RWPE2 (cell line): ENCODE results near the gene ARSK.

Experiments used
- ATAC-seq: fragments of 200-7000 bp; cut with Tn5 transposase; 3 replicates; pipeline ENCODE4 v1.9.1; 2021; ENCODE audit warnings: low read depth
- DNase-seq: peaks from one replicate; pipeline ENCODE4 v3.0.0-alpha.2; 2020; ENCODE audit warnings: low spot score
- H3K27ac ChIP-seq: fragments of 450-650 bp; 2 replicates; pipeline ENCODE4 v1.5.1; 2017; ENCODE audit warnings: mild to moderate bottlenecking; ENCODE audit not compliant: poor library complexity, severe bottlenecking
- H3K27me3 ChIP-seq: fragments of 250-450 bp; sonication (Bioruptor Pico); 2 replicates; pipeline ENCODE4 v1.5.1; 2021; ENCODE audit warnings: mild to moderate bottlenecking, moderate library complexity; ENCODE audit not compliant: insufficient read depth, poor library complexity, severe bottlenecking
- H3K36me3 ChIP-seq: fragments of 250-450 bp; sonication (Bioruptor Pico); 2 replicates; pipeline ENCODE4 v1.5.1; 2020; ENCODE audit warnings: low read depth, mild to moderate bottlenecking, moderate library complexity
- H3K4me1 ChIP-seq: fragments of 250-450 bp; sonication (Bioruptor Pico); 2 replicates; pipeline ENCODE4 v1.5.1; 2021; ENCODE audit warnings: mild to moderate bottlenecking, moderate library complexity; ENCODE audit not compliant: insufficient read depth, poor library complexity, severe bottlenecking
- H3K4me3 ChIP-seq: fragments of 250-450 bp; sonication (Bioruptor Pico); 2 replicates; pipeline ENCODE4 v1.5.1; 2021; ENCODE audit warnings: mild to moderate bottlenecking, moderate library complexity; ENCODE audit not compliant: severe bottlenecking
- H3K9me3 ChIP-seq: fragments of 250-450 bp; sonication (Bioruptor Pico); 2 replicates; pipeline ENCODE4 v1.5.1; 2021; ENCODE audit warnings: mild to moderate bottlenecking, moderate library complexity; ENCODE audit not compliant: severe bottlenecking
- TF ChIP-seq, protein P1 (sequence below): fragments of 450-650 bp; IDR thresholded peaks from one replicate; pipeline ENCODE4 v1.5.1; 2017; ENCODE audit warnings: mild to moderate bottlenecking, moderate library complexity; ENCODE audit not compliant: poor library complexity, severe bottlenecking

Gene ARSK

DNA sequence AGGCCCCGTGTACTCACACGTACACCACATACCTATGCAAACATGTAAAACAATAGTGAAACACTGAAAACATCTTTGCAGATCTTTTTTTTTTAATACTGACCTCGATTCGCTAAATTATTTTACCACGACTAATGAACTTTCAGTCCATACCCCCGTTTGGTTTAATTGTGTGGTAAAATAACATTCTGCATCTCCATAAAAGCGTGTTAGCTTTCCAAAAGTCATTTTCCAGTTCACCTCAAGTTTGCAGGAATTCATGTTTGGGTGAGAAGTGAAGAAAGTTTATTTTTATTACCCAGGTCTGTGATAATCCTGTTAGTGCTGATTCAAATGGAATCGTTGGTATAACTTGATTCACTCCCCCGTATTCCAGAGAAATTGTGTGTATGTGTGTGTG is 652 bp downstream of the ARSK start:
- Histone ChIP-seq H3K27ac (peak overlapping the region; percentile 59), H3K36me3 (peaks cover 28% of the 10 kb centered on the region), H3K9me3 (no peaks in the 10 kb centered on the region), H3K27me3 (no peaks in the 10 kb centered on the region), H3K4me1 (peaks cover 6% of the 10 kb centered on the region), H3K4me3 (peak overlapping the region; percentile 82)
- no peak for DNase-seq
- no peak for ATAC-seq
- TF ChIP-seq, protein P1, sequence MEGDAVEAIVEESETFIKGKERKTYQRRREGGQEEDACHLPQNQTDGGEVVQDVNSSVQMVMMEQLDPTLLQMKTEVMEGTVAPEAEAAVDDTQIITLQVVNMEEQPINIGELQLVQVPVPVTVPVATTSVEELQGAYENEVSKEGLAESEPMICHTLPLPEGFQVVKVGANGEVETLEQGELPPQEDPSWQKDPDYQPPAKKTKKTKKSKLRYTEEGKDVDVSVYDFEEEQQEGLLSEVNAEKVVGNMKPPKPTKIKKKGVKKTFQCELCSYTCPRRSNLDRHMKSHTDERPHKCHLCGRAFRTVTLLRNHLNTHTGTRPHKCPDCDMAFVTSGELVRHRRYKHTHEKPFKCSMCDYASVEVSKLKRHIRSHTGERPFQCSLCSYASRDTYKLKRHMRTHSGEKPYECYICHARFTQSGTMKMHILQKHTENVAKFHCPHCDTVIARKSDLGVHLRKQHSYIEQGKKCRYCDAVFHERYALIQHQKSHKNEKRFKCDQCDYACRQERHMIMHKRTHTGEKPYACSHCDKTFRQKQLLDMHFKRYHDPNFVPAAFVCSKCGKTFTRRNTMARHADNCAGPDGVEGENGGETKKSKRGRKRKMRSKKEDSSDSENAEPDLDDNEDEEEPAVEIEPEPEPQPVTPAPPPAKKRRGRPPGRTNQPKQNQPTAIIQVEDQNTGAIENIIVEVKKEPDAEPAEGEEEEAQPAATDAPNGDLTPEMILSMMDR, result no peak

DNA sequence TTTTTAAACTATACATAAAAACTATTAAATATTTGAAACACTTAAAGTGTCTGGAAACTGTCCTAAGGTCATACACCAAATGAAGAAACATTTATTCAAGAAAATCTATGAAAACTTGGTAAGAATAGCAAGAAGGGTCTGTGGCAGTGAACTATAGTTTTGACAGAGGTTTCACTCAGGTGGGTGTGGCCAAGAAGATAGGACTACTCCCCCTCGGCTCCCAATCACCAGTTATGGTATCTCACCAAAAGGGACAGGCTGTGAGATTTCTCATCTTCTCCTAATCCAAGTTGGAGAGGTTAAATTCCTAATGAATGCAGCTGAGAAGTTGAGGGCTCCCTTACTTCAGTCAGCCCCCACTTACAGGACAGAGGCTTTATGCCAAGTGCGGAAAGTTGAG is 2.9 kb downstream of the ARSK start:
- ATAC-seq, result no peak
- Histone ChIP-seq H3K4me1 (peaks cover 6% of the 10 kb centered on the region), H3K27me3 (no peaks in the 10 kb centered on the region), H3K4me3 (no peak overlapping the region), H3K36me3 (peaks cover 7% of the 10 kb centered on the region; the same call in 1 of the 2 replicates), H3K9me3 (no peaks in the 10 kb centered on the region), H3K27ac (no peak overlapping the region)
- DNase-seq, result no peak
- TF ChIP-seq, protein P1, result no peak

DNA sequence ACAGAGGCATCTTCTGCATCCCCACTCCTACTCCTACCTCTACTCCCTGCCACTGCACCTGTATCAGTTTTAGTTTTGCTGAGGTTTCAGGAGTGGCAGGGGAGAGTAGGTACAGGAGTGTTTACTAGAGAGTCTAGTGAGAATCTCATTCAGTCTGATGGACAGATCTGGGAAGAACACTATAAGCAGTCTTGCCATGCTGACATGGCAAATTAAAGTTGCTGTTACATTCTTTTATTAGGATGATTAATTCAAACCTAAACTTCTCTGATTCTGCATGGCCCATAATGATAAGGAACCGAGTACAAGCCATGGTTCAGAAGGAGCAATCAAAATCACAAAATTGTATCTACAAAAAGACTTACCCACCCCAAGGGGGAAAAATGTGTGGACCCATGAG is 7.4 kb downstream of the ARSK start:
- Histone ChIP-seq H3K4me3 (no peak overlapping the region), H3K4me1 (no peaks in the 10 kb centered on the region), H3K27me3 (no peaks in the 10 kb centered on the region), H3K9me3 (no peaks in the 10 kb centered on the region), H3K27ac (no peak overlapping the region), H3K36me3 (peaks cover 3% of the 10 kb centered on the region; the same call in 1 of the 2 replicates)
- ATAC-seq (no peak), DNase-seq (no peak)
- TF ChIP-seq, protein P1, result no peak

DNA sequence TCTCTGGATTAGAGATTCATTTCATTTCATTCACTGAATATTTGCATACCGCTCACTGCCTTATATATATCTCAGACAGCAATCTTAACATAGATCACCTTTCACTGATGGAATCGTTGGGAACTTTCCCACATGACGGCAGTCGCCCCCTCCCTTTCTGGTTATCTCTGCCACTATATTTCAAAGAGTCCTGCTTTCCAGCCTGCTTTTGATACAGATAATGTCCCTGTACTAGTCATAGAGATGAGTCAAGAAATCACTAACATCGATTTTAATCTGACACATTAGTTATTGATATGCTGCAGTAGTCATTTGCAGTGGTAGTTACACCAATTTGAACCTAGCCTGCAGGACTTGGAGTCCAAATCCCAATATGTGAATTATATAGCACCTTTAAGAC is 8.5 kb downstream of the ARSK start:
- Histone ChIP-seq H3K4me1 (no peaks in the 10 kb centered on the region), H3K27ac (no peak overlapping the region), H3K36me3 (peaks cover 6% of the 10 kb centered on the region; the same call in 1 of the 2 replicates), H3K4me3 (no peak overlapping the region), H3K9me3 (no peaks in the 10 kb centered on the region), H3K27me3 (no peaks in the 10 kb centered on the region)
- ATAC-seq (no peak), DNase-seq (no peak)
- TF ChIP-seq, protein P1, result no peak

DNA sequence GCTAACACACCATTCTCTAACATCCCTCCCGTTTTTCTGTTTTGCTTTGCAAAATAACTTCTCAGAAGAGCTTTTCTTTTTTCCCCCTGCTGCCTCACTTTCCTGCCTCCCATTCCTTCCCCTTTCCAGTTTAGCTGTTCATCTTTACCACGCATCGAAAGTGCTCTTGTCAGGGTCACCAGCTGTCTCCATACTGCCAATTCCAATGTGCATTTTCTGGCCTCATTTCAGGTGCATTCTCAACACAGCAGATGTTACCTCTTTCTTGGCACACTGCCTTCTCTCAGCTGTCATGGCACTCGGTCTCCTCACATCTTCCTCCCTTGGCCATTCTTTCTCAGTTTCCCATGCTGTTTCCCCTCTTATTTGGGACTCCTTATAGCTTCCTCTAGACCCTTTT is 9.5 kb downstream of the ARSK start:
- H3K9me3 ChIP-seq, result no peaks in the 10 kb centered on the region
- no peaks in the 10 kb centered on the region for H3K4me1 ChIP-seq
- TF ChIP-seq, protein P1, result no peak
- ATAC-seq, result no peak
- DNase-seq, result no peak
- H3K27ac ChIP-seq, result no peak overlapping the region
- H3K4me3 ChIP-seq, result no peak overlapping the region
- H3K36me3 ChIP-seq, result peaks cover 6% of the 10 kb centered on the region; the same call in 1 of the 2 replicates
- H3K27me3 ChIP-seq, result no peaks in the 10 kb centered on the region
